TTC549 (cell line): Measurements from ENCODE around the gene FGF3.
"Not testable (repeated sequence)": the region's sequence is repeated elsewhere in the genome, so short reads cannot be mapped to it uniquely, and the experiment has no call there.

Experiments
- FAIRE-seq: peaks from 2 replicates; lab custom pipeline; 2012; peaks lifted over from hg19 to GRCh38; lab: Jason Lieb, UNC

FGF3 gene

GRCh38 chr11:69765498-69765995, 53.7 kb downstream of the FGF3 start:
- no peak for FAIRE-seq

GRCh38 chr11:69764918-69765317, 54.3 kb downstream of the FGF3 start:
- FAIRE-seq: not testable (repeated sequence)

GRCh38 chr11:69760319-69760718, 58.9 kb downstream of the FGF3 start:
- no peak for FAIRE-seq
